ENCODE measurements around the gene GRAP2.
"Not testable (repeated sequence)": the region's sequence is repeated elsewhere in the genome, so short reads cannot be mapped to it uniquely, and the experiment has no call there.

Gene GRAP2

GRCh38 chr22:39897841-39898240, 3.0 kb upstream of the GRAP2 start:
- DNase-seq (ENCODE audit: low read depth) = no peak

- no peak for DNase-seq (ENCODE audit: low read depth)
These were observed 1.9 kb upstream of the GRAP2 start for GRCh38 chr22:39898997-39899396.

- DNase-seq (ENCODE audit: low read depth) = no peak
These were observed 772 bp downstream of the GRAP2 start for GRCh38 chr22:39901565-39902146.

GRCh38 chr22:39904024-39904423, 3.1 kb downstream of the GRAP2 start:
- DNase-seq (ENCODE audit: low read depth) = not testable (repeated sequence)

GRCh38 chr22:39904862-39905261, 4.0 kb downstream of the GRAP2 start:
- no peak for DNase-seq (ENCODE audit: low read depth)

GRCh38 chr22:39905687-39906086, 4.8 kb downstream of the GRAP2 start:
- no peak for DNase-seq (ENCODE audit: low read depth)

- DNase-seq (ENCODE audit: low read depth) = no peak
These were observed 5.3 kb downstream of the GRAP2 start for GRCh38 chr22:39906207-39906606.

- DNase-seq (ENCODE audit: low read depth) = no peak
These were observed 6.2 kb downstream of the GRAP2 start for GRCh38 chr22:39907047-39907446.

GRCh38 chr22:39907605-39908097, 6.8 kb downstream of the GRAP2 start:
- DNase-seq (ENCODE audit: low read depth) = no peak

- DNase-seq (ENCODE audit: low read depth) = no peak
These were observed 7.3 kb downstream of the GRAP2 start for GRCh38 chr22:39908136-39908535.

- DNase-seq (ENCODE audit: low read depth) = no peak
These were observed 7.9 kb downstream of the GRAP2 start for GRCh38 chr22:39908737-39909136.

- DNase-seq (ENCODE audit: low read depth) = no peak
These were observed 10.2 kb downstream of the GRAP2 start for GRCh38 chr22:39910876-39911613.

GRCh38 chr22:39913321-39913720, 12.4 kb downstream of the GRAP2 start:
- no peak for DNase-seq (ENCODE audit: low read depth)

GRCh38 chr22:39913886-39914285, 13.0 kb downstream of the GRAP2 start:
- no peak for DNase-seq (ENCODE audit: low read depth)

- no peak for DNase-seq (ENCODE audit: low read depth)
These were observed 13.7 kb downstream of the GRAP2 start for GRCh38 chr22:39914584-39914983.

GRCh38 chr22:39915295-39915726, 14.4 kb downstream of the GRAP2 start:
- no peak for DNase-seq (ENCODE audit: low read depth)

- DNase-seq (ENCODE audit: low read depth) = no peak
These were observed 15.6 kb downstream of the GRAP2 start for GRCh38 chr22:39916496-39916895.

GRCh38 chr22:39917197-39917643, 16.3 kb downstream of the GRAP2 start:
- DNase-seq (ENCODE audit: low read depth) = no peak

- DNase-seq (ENCODE audit: low read depth) = peak; percentile 9
These were observed 17.1 kb downstream of the GRAP2 start for GRCh38 chr22:39917776-39918495.

- DNase-seq (ENCODE audit: low read depth) = no peak
These were observed 19.4 kb downstream of the GRAP2 start for GRCh38 chr22:39920134-39920743.

- no peak for DNase-seq (ENCODE audit: low read depth)
These were observed 22.8 kb downstream of the GRAP2 start for GRCh38 chr22:39923696-39924095.

GRCh38 chr22:39924286-39924685, 23.4 kb downstream of the GRAP2 start:
- DNase-seq (ENCODE audit: low read depth) = no peak

Data from stromal cell of bone marrow (primary cell).